Activated naive CD4-positive, alpha-beta T cell treated with anti-CD3 and anti-CD28 coated beads for 36 hours (primary cell): Measurements from ENCODE around the gene CDKN2C. TPM values are rescaled to one million over a fixed set of nuclear protein-coding genes. Genes with fewer than 3 reads are reported as not detected.
"Not testable (repeated sequence)": the region's sequence is repeated elsewhere in the genome, so short reads cannot be mapped to it uniquely, and the experiment has no call there.

ENCODE experiments used
- CTCF ChIA-PET: fragments of 350-600 bp; sonication (Branson Sonifier 250); formaldehyde crosslinking; loops from one replicate; lab custom pipeline; 2021; ENCODE audit warnings: antibody characterized with exemption; lab: Charles Lee
- DNase-seq: peaks from one replicate; pipeline ENCODE4 v3.0.0-alpha.2; 2020
- H3K27ac Mint-ChIP-seq: one replicate; pipeline ENCODE4 v1.8.0; 2021; ENCODE audit warnings: mild to moderate bottlenecking, mixed read lengths
- H3K27me3 Mint-ChIP-seq: one replicate; pipeline ENCODE4 v1.8.0; 2021; ENCODE audit warnings: low read depth, mixed read lengths
- H3K36me3 Mint-ChIP-seq: one replicate; pipeline ENCODE4 v1.8.0; 2021; ENCODE audit warnings: low read depth, mixed read lengths
- H3K4me1 Mint-ChIP-seq: one replicate; pipeline ENCODE4 v1.8.0; 2021; ENCODE audit warnings: low read depth, mixed read lengths
- H3K4me3 Mint-ChIP-seq: one replicate; pipeline ENCODE4 v1.8.0; 2021; ENCODE audit warnings: mild to moderate bottlenecking, moderate library complexity, mixed read lengths
- H3K9me3 Mint-ChIP-seq: one replicate; pipeline ENCODE4 v1.8.0; 2021; ENCODE audit warnings: mixed read lengths
- intact Hi-C: fragments of 100-400 bp; cut with micrococcal nuclease; formaldehyde crosslinking; loops from one replicate; pipeline ENCODE4 v1.15.1; 2023
- total RNA-seq, 2 experiments: library from RNA; stranded (reverse); gene quantifications; one replicate each; pipeline ENCODE4 v1.2.3, GENCODE V29; 2021

CDKN2C gene
- 10 to 100 TPM; 13.5 to 14.4 TPM for total RNA-seq

- Mint-ChIP-seq H3K27me3 (peaks cover 25% of the 10 kb centered on the region), H3K36me3 (peaks cover 7% of the 10 kb centered on the region), H3K4me1 (peaks cover 21% of the 10 kb centered on the region), H3K27ac (peak within 1 kb of the TSS; percentile 96), H3K9me3 (no peaks in the 10 kb centered on the region), H3K4me3 (peak within 1 kb of the TSS; percentile 90)
- intact Hi-C loops, result loop anchor here (1.0 to 5.0 kb wide), 10 partner anchors 7 to 1582 kb away; partner anchors contain the start of genes DMRTA2, EPS15, NRDC and OSBPL9
- CTCF ChIA-PET, result interaction anchor here (0.6 to 3.0 kb wide), 6 partner anchors 9 to 638 kb away, joined by 3 to 20 read pairs (median 4); partner anchors contain the start of gene FAF1
- DNase-seq, result peak; percentile 61
Observed at GRCh38 chr1:50969611-50970508, at the start of gene CDKN2C. Gene CDKN2C, plus strand, starts transcription at chr1:50970245. Its CDS starts 124 bp downstream, at chr1:50970369.

- H3K27me3 Mint-ChIP-seq, result no peaks in the 10 kb centered on the region
- DNase-seq, result no peak
- CTCF ChIA-PET, result interaction anchor here (1.3 kb wide), 1 partner anchor 9 kb away, joined by 3 read pairs; no protein-coding TSS in a partner anchor
- H3K36me3 Mint-ChIP-seq, result peaks cover 21% of the 10 kb centered on the region
- intact Hi-C loops, result no loop called here
- no peak overlapping the region for H3K27ac Mint-ChIP-seq
- no peak overlapping the region for H3K4me3 Mint-ChIP-seq
- H3K9me3 Mint-ChIP-seq, result peaks cover 17% of the 10 kb centered on the region
- peaks cover 15% of the 10 kb centered on the region for H3K4me1 Mint-ChIP-seq
Observed at GRCh38 chr1:50920409-50920808, 49.6 kb upstream of the CDKN2C start.

GRCh38 chr1:50921029-50921428 is 49.0 kb upstream of the CDKN2C start:
- Mint-ChIP-seq H3K4me1 (peaks cover 15% of the 10 kb centered on the region), H3K27me3 (no peaks in the 10 kb centered on the region), H3K36me3 (peaks cover 21% of the 10 kb centered on the region), H3K27ac (no peak overlapping the region), H3K9me3 (peaks cover 17% of the 10 kb centered on the region), H3K4me3 (no peak overlapping the region)
- DNase-seq, result no peak
- CTCF ChIA-PET, result interaction anchor here (1.3 kb wide), 1 partner anchor 9 kb away, joined by 3 read pairs; no protein-coding TSS in a partner anchor
- intact Hi-C loops, result no loop called here

- H3K27me3 Mint-ChIP-seq, result no peaks in the 10 kb centered on the region
- CTCF ChIA-PET, result no interaction called here
- peaks cover 17% of the 10 kb centered on the region for H3K9me3 Mint-ChIP-seq
- H3K4me1 Mint-ChIP-seq, result peaks cover 12% of the 10 kb centered on the region
- intact Hi-C loops, result no loop called here
- no peak overlapping the region for H3K27ac Mint-ChIP-seq
- no peak overlapping the region for H3K4me3 Mint-ChIP-seq
- DNase-seq, result no peak
- peaks cover 21% of the 10 kb centered on the region for H3K36me3 Mint-ChIP-seq
Observed at GRCh38 chr1:50923564-50923963, 46.5 kb upstream of the CDKN2C start.

- no peak for DNase-seq
Observed at GRCh38 chr1:50929376-50929958, 40.6 kb upstream of the CDKN2C start.

GRCh38 chr1:50930193-50930592 is 39.9 kb upstream of the CDKN2C start:
- H3K9me3 Mint-ChIP-seq, result no peaks in the 10 kb centered on the region
- peaks cover 8% of the 10 kb centered on the region for H3K36me3 Mint-ChIP-seq
- no peak overlapping the region for H3K4me3 Mint-ChIP-seq
- H3K27ac Mint-ChIP-seq, result no peak overlapping the region
- DNase-seq, result no peak
- CTCF ChIA-PET, result interaction anchor here (0.5 to 2.6 kb wide), 25 partner anchors 8 to 264 kb away, joined by 3 to 21 read pairs (median 4); partner anchors contain the start of genes CDKN2C and FAF1
- intact Hi-C loops, result loop anchor here (2.0 to 10.0 kb wide), 3 partner anchors 29 to 115 kb away; no protein-coding TSS in a partner anchor
- H3K4me1 Mint-ChIP-seq, result peaks cover 24% of the 10 kb centered on the region
- no peaks in the 10 kb centered on the region for H3K27me3 Mint-ChIP-seq

More at GRCh38 chr1:50929376-50929958, 40.6 kb upstream of the CDKN2C start:
- intact Hi-C loops, result loop anchor here (1.0 kb wide), 1 partner anchor 260 kb away; no protein-coding TSS in a partner anchor
- H3K27me3 Mint-ChIP-seq, result no peaks in the 10 kb centered on the region
- CTCF ChIA-PET, result interaction anchor here (0.6 to 2.6 kb wide), 24 partner anchors 9 to 264 kb away, joined by 3 to 21 read pairs (median 4); partner anchors contain the start of genes CDKN2C and FAF1
- H3K4me3 Mint-ChIP-seq, result no peak overlapping the region
- H3K36me3 Mint-ChIP-seq, result peaks cover 6% of the 10 kb centered on the region
- peaks cover 22% of the 10 kb centered on the region for H3K4me1 Mint-ChIP-seq
- H3K27ac Mint-ChIP-seq, result no peak overlapping the region
- H3K9me3 Mint-ChIP-seq, result no peaks in the 10 kb centered on the region

GRCh38 chr1:50930965-50931737 is 38.9 kb upstream of the CDKN2C start:
- intact Hi-C loops, result loop anchor here (2.0 to 10.0 kb wide), 3 partner anchors 28 to 114 kb away; no protein-coding TSS in a partner anchor
- CTCF ChIA-PET, result interaction anchor here (0.5 to 2.1 kb wide), 2 partner anchors 236 to 257 kb away, joined by 3 to 21 read pairs; no protein-coding TSS in a partner anchor
- no peaks in the 10 kb centered on the region for H3K27me3 Mint-ChIP-seq
- peaks cover 31% of the 10 kb centered on the region for H3K4me1 Mint-ChIP-seq
- H3K36me3 Mint-ChIP-seq, result peaks cover 7% of the 10 kb centered on the region
- no peaks in the 10 kb centered on the region for H3K9me3 Mint-ChIP-seq
- peak; percentile 17 for DNase-seq
- no peak overlapping the region for H3K27ac Mint-ChIP-seq
- no peak overlapping the region for H3K4me3 Mint-ChIP-seq

- DNase-seq, H3K9me3 Mint-ChIP-seq, H3K27ac Mint-ChIP-seq, CTCF ChIA-PET, H3K4me3 Mint-ChIP-seq, H3K27me3 Mint-ChIP-seq, H3K36me3 Mint-ChIP-seq: not testable (repeated sequence)
- peaks cover 38% of the 10 kb centered on the region for H3K4me1 Mint-ChIP-seq
- intact Hi-C loops, result loop anchor here (10.0 kb wide), 1 partner anchor 113 kb away; no protein-coding TSS in a partner anchor
Observed at GRCh38 chr1:50932043-50932442, 38.0 kb upstream of the CDKN2C start.

GRCh38 chr1:50933770-50934169 is 36.3 kb upstream of the CDKN2C start:
- H3K36me3 Mint-ChIP-seq, CTCF ChIA-PET, H3K4me3 Mint-ChIP-seq, H3K9me3 Mint-ChIP-seq, DNase-seq, H3K27ac Mint-ChIP-seq, H3K27me3 Mint-ChIP-seq: not testable (repeated sequence)
- intact Hi-C loops, result loop anchor here (10.0 kb wide), 1 partner anchor 111 kb away; no protein-coding TSS in a partner anchor
- H3K4me1 Mint-ChIP-seq, result peaks cover 38% of the 10 kb centered on the region

- Mint-ChIP-seq H3K4me1 (peaks cover 37% of the 10 kb centered on the region), H3K27me3 (no peaks in the 10 kb centered on the region), H3K27ac (no peak overlapping the region), H3K36me3 (peaks cover 7% of the 10 kb centered on the region), H3K4me3 (no peak overlapping the region), H3K9me3 (no peaks in the 10 kb centered on the region)
- intact Hi-C loops, result loop anchor here (10.0 kb wide), 1 partner anchor 110 kb away; no protein-coding TSS in a partner anchor
- CTCF ChIA-PET, result interaction anchor here (1.2 kb wide), 1 partner anchor 26 kb away, joined by 3 read pairs; the partner anchor contains the start of gene FAF1
- no peak for DNase-seq
Observed at GRCh38 chr1:50934838-50935237, 35.2 kb upstream of the CDKN2C start.

- H3K27me3 Mint-ChIP-seq, DNase-seq, H3K27ac Mint-ChIP-seq, H3K4me3 Mint-ChIP-seq, H3K36me3 Mint-ChIP-seq, H3K9me3 Mint-ChIP-seq: not testable (repeated sequence)
- CTCF ChIA-PET, result interaction anchor here (0.9 to 1.2 kb wide), 2 partner anchors 25 to 254 kb away, joined by 3 to 5 read pairs; partner anchors contain the start of gene FAF1
- peaks cover 33% of the 10 kb centered on the region for H3K4me1 Mint-ChIP-seq
- intact Hi-C loops, result loop anchor here (10.0 kb wide), 1 partner anchor 110 kb away; no protein-coding TSS in a partner anchor
Observed at GRCh38 chr1:50935276-50935675, 34.8 kb upstream of the CDKN2C start.
